PC-3 (cell line): ENCODE results near the gene TOMM7. TPM values are rescaled to one million over a fixed set of nuclear protein-coding genes. Genes with fewer than 3 reads are reported as not detected.

Experiments
- ATAC-seq: fragments of 200-7000 bp; cut with Tn5 transposase; 2 replicates; pipeline ENCODE4 v1.9.1; 2020; ENCODE audit warnings: mild to moderate bottlenecking, moderate library complexity
- BruUV-seq: library from RNA; stranded (reverse); fragments of 400-500 nt; replicated peaks from 2 replicates; lab custom pipeline; 2021; lab: Mats Ljungman, UMichigan
- CTCF ChIA-PET: fragments of 300-600 bp; sonication (Branson Sonifier 250); formaldehyde crosslinking; loops from one replicate; lab custom pipeline; 2022; ENCODE audit warnings: antibody characterized with exemption; lab: Charles Lee
- POLR2A ChIA-PET: fragments of 300-600 bp; sonication (Branson Sonifier 250); formaldehyde crosslinking; loops from one replicate; lab custom pipeline; 2022; ENCODE audit warnings: antibody characterized with exemption; ENCODE audit not compliant: unreplicated experiment; lab: Charles Lee
- DNase-seq: peaks from one replicate; pipeline ENCODE4 v3.0.0-alpha.2; 2015
- H2AFZ ChIP-seq: fragments of 300-600 bp; sonication (generic); 2 replicates; pipeline ENCODE4 v1.6.0; 2016; ENCODE audit warnings: antibody characterized with exemption, low read length
- H3F3A ChIP-seq: fragments of 300-600 bp; sonication (generic); one replicate; pipeline ENCODE4 v1.6.0; 2017; ENCODE audit warnings: antibody characterized with exemption, low read length, control low read depth, mild to moderate bottlenecking; ENCODE audit not compliant: unreplicated experiment
- H3K27ac ChIP-seq: fragments of 300-600 bp; sonication (generic); 2 replicates; pipeline ENCODE4 v1.5.1; 2016; ENCODE audit warnings: mild to moderate bottlenecking, low read length
- H3K27me3 ChIP-seq: fragments of 300-600 bp; sonication (generic); 2 replicates; pipeline ENCODE4 v1.6.1; 2016; ENCODE audit warnings: low read length, mixed read lengths
- H3K36me3 ChIP-seq: fragments of 300-600 bp; sonication (generic); 2 replicates; pipeline ENCODE4 v1.6.1; 2016; ENCODE audit warnings: low read depth, mixed run types, low read length, mixed read lengths
- H3K4me1 ChIP-seq: fragments of 300-600 bp; sonication (generic); 2 replicates; pipeline ENCODE4 v1.5.1; 2016; ENCODE audit warnings: low read length; ENCODE audit not compliant: insufficient read depth
- H3K4me2 ChIP-seq: fragments of 300-600 bp; sonication (generic); 2 replicates; pipeline ENCODE4 v1.6.0; 2016; ENCODE audit warnings: low read length
- H3K4me3 ChIP-seq: fragments of 300-600 bp; sonication (generic); 2 replicates; pipeline ENCODE4 v1.5.1; 2016; ENCODE audit warnings: mild to moderate bottlenecking, low read length, mixed read lengths
- H3K79me2 ChIP-seq: fragments of 300-600 bp; sonication (generic); 2 replicates; pipeline ENCODE4 v1.6.1; 2017; ENCODE audit warnings: low read length, mixed read lengths
- H3K9ac ChIP-seq: fragments of 300-600 bp; sonication (generic); 2 replicates; pipeline ENCODE4 v1.6.0; 2016; ENCODE audit warnings: mild to moderate bottlenecking, low read length
- H3K9me2 ChIP-seq: fragments of 300-600 bp; sonication (generic); replicated peaks from 2 replicates; pipeline ENCODE4 v1.6.1; 2016; ENCODE audit warnings: mixed run types, low read length, mixed read lengths
- H3K9me3 ChIP-seq: fragments of 300-600 bp; sonication (generic); 2 replicates; pipeline ENCODE4 v1.6.1; 2016; ENCODE audit warnings: low read length, mixed read lengths
- H4K20me1 ChIP-seq: fragments of 300-600 bp; sonication (generic); 2 replicates; pipeline ENCODE4 v1.6.1; 2016; ENCODE audit warnings: low read length, mixed read lengths
- EZH2 ChIP-seq: fragments of 300-600 bp; sonication (generic); IDR thresholded peaks from one replicate; pipeline ENCODE4 v1.6.1; 2017; ENCODE audit warnings: antibody characterized with exemption, mild to moderate bottlenecking, low read length; ENCODE audit not compliant: unreplicated experiment
- EZH2phosphoT487 ChIP-seq: fragments of 300-600 bp; sonication (generic); IDR thresholded peaks from 2 replicates; pipeline ENCODE4 v1.6.1; 2018; ENCODE audit warnings: mild to moderate bottlenecking, antibody characterized with exemption, low read length, borderline replicate concordance
- intact Hi-C: fragments of 100-400 bp; cut with micrococcal nuclease; formaldehyde crosslinking; loops from 2 replicates; pipeline ENCODE4 v1.9.0; 2023
- total RNA-seq: library from RNA; depleted of rRNA; stranded (reverse); fragments of >200 nt; gene quantifications from 2 replicates; pipeline ENCODE4 v1.2.3, GENCODE V29; 2014
- TF ChIP-seq, protein P1 (sequence below): fragments of 300-600 bp; sonication (generic); conservative IDR thresholded peaks from 2 replicates; pipeline ENCODE4 v1.5.1; 2017; ENCODE audit warnings: antibody characterized with exemption, low read depth, mild to moderate bottlenecking, low read length

TOMM7 gene
- total RNA-seq, 1 experiment from 2014 or later, result 151 TPM

DNA sequence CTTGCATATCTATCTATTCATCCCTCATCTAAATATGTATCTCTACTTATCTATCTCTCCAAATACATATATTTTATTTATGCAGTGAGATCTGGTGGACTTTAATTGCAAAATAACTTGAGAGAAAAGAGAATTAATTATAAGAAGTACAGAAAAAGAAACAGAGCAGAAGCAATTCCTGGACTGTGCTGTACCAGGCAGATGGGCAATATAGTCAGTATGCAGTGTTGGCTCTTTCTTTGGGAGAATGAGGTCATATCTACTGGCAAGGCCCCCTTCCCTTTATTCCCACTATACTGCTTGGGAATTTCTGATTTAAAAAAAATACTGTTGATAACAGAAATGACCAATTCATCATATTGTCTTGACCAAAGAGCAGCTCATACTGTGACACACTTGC, 49.0 kb upstream of the TOMM7 start:
- POLR2A ChIA-PET, result no interaction called here

DNA sequence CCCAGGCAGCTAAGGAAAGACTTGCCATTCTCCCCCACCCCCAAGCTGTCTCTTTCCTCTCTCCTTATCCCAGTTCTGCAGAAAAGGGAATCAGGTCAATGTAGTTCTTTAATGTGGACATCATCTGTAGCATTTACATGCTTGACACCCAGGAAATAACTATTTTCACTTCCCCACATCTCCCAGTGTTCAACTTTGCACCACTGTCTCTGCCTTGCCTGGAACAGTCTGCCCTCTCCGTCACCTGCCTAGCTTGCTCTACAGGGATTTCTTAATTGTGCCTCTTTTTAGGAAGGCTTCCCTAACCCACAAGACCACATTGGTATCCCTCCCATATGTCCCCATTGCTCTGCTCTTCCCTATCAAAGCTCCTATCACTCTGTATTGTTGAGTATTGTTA, 45.9 kb upstream of the TOMM7 start:
- Histone ChIP-seq H2AFZ (no peak overlapping the region), H3K4me3 (no peak overlapping the region), H3K79me2 (no peaks in the 10 kb centered on the region), H3K27ac (no peak overlapping the region), H3K27me3 (no peaks in the 10 kb centered on the region), H3F3A (no peaks in the 10 kb centered on the region), H4K20me1 (no peaks in the 10 kb centered on the region), H3K4me2 (no peak overlapping the region), H3K36me3 (no peaks in the 10 kb centered on the region), H3K9me3 (no peaks in the 10 kb centered on the region), H3K9me2 (no peaks in the 10 kb centered on the region), H3K4me1 (no peaks in the 10 kb centered on the region), H3K9ac (no peak overlapping the region)
- POLR2A ChIA-PET, result interaction anchor here (0.6 kb wide), 1 partner anchor 189 kb away, joined by 5 read pairs; no protein-coding TSS in a partner anchor
- no TSS peak for BruUV-seq
- TF ChIP-seq EZH2phosphoT487, result no peak
- no peak for TF ChIP-seq EZH2
- TF ChIP-seq, protein P1, sequence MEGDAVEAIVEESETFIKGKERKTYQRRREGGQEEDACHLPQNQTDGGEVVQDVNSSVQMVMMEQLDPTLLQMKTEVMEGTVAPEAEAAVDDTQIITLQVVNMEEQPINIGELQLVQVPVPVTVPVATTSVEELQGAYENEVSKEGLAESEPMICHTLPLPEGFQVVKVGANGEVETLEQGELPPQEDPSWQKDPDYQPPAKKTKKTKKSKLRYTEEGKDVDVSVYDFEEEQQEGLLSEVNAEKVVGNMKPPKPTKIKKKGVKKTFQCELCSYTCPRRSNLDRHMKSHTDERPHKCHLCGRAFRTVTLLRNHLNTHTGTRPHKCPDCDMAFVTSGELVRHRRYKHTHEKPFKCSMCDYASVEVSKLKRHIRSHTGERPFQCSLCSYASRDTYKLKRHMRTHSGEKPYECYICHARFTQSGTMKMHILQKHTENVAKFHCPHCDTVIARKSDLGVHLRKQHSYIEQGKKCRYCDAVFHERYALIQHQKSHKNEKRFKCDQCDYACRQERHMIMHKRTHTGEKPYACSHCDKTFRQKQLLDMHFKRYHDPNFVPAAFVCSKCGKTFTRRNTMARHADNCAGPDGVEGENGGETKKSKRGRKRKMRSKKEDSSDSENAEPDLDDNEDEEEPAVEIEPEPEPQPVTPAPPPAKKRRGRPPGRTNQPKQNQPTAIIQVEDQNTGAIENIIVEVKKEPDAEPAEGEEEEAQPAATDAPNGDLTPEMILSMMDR, result no peak
- CTCF ChIA-PET, result no interaction called here
- no peak for ATAC-seq
- DNase-seq, result no peak
- intact Hi-C loops, result no loop called here

More for the DNA sequence above, 49.0 kb upstream of the TOMM7 start:
- Histone ChIP-seq H3K9me3 (no peaks in the 10 kb centered on the region), H3K4me2 (no peak overlapping the region), H3K4me3 (no peak overlapping the region), H3K4me1 (no peaks in the 10 kb centered on the region), H3K9ac (no peak overlapping the region), H3K27me3 (no peaks in the 10 kb centered on the region), H3K9me2 (no peaks in the 10 kb centered on the region), H3F3A (no peaks in the 10 kb centered on the region), H3K27ac (no peak overlapping the region), H3K79me2 (no peaks in the 10 kb centered on the region), H3K36me3 (no peaks in the 10 kb centered on the region), H4K20me1 (no peaks in the 10 kb centered on the region), H2AFZ (no peak overlapping the region)
- intact Hi-C loops, result no loop called here
- DNase-seq (no peak), ATAC-seq (no peak)
- no TSS peak for BruUV-seq
- CTCF ChIA-PET, result no interaction called here
- no peak for TF ChIP-seq EZH2phosphoT487
- no peak for TF ChIP-seq EZH2
- TF ChIP-seq, protein P1, result no peak

GRCh38 chr7:22867589-22867988, 44.9 kb upstream of the TOMM7 start:
- no peak overlapping the region for H3K27ac ChIP-seq
- peaks cover 3% of the 10 kb centered on the region; the same call in 1 of the 2 replicates for H3K36me3 ChIP-seq
- no TSS peak for BruUV-seq
- TF ChIP-seq EZH2, result no peak
- TF ChIP-seq EZH2phosphoT487, result no peak
- TF ChIP-seq, protein P1, result no peak
- ChIA-PET POLR2A (no interaction called here), CTCF (interaction anchor here (0.5 kb wide), 1 partner anchor 14 kb away, joined by 5 read pairs; no protein-coding TSS in a partner anchor)
- no peak overlapping the region for H3K9ac ChIP-seq
- no peaks in the 10 kb centered on the region for H3K9me3 ChIP-seq
- no peak overlapping the region for H2AFZ ChIP-seq
- no peak overlapping the region for H3K4me3 ChIP-seq
- H3K79me2 ChIP-seq, result no peaks in the 10 kb centered on the region
- ATAC-seq, result no peak
- no peaks in the 10 kb centered on the region for H3F3A ChIP-seq
- H3K9me2 ChIP-seq, result no peaks in the 10 kb centered on the region
- no peak for DNase-seq
- H3K27me3 ChIP-seq, result no peaks in the 10 kb centered on the region
- H4K20me1 ChIP-seq, result no peaks in the 10 kb centered on the region
- intact Hi-C loops, result no loop called here
- H3K4me1 ChIP-seq, result no peaks in the 10 kb centered on the region
- no peak overlapping the region for H3K4me2 ChIP-seq
